NCI-H82 (cell line): ENCODE data around the gene PPP5C.

ENCODE experiments used
- DNase-seq: peaks from one replicate; lab custom pipeline; 2025; lab: John Stamatoyannopoulos, UW

The PPP5C gene

DNA sequence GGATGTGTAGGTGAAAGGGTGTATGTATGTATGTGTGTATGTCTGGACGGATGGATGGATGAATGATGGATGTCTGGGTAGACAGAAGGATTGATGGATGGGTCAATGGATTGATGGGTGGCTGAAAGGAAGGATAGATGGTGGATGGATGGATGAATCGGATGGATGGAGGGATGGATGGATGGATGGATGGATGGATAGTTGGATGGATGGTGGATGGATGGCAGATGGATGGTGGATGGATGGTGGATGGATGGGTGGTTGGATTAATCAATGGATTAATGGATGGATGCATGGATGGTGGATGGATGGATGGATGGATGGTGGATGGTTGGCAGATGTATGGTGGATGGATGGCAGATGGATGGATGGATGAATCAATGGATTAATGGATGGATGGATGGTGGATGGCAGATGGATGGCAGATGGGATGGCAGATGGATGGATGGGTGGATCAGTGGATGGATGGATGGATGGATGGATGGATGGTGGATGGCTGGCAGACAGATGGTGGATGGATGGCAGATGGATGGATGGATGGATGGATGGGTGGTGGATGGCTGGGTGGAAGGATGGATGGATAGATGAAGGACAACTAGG, 16.5 kb upstream of the PPP5C start:
- no peak for DNase-seq

DNA sequence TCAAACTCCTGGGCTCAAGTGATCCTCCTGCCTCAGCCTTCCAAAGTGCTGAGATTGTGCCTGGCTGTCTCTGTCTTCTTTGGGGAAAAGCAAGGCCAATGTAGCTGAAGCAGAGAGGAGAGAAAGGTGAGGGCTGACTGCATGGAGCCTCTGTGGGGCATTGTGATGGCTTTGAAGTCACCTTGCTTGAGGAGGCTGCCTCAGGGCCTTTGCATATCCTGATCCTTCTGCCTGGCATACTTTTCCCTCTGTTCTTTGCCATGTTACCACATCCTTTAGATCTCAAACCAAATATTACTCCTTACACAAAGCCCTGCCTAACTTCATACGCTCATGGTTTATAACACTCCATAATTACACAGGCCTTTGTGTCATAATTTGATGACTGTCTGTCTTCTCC, 9.4 kb upstream of the PPP5C start:
- DNase-seq: no peak

DNA sequence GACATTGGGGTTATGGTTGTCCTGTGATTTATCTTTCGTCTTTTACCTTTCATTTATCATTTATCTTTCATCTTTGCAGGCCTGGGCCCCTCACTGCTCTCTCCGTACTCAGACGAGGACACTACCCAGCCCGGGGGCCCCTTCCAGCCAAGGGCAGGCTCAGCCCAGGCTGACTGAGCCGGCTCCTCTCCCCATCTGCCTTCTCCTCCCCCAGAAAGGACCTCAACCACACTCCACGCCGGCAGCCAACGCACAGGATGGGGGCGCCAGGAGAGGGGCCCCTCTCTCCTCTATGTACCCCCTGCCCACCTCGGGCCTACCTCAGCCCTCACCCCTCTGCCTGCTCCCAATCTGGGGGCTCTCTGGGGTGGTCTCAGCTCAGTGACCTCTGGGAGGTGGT, 7.4 kb upstream of the PPP5C start:
- DNase-seq: no peak

DNA sequence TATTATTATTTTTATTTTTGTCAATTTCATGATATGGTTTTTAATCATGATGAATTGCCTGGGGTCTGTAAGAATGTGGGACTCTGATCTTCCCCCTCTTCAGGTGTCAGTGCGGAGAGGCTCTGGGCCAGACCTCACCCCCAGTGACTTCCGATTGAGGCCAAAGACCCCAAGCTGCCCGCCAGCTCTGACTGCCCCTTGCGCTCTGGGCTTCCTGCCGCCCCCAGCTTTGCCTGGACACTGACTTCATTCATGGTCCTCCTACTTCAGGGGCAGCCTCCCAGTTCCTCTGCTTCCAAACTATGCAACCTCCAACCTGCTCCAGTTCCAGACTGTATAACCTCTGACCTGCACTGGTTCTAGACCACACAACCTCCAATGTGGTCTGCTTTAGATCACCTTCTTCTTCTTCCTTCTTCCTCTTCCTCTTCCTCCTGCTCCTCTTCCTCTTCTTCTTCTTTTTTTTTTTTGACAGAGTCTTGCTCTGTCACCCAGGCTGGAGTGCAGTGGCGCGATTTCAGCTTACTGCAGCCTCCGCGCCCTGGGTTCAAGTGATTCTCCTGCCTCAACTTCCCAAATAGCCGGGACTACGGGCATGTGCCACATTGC, 6.7 kb upstream of the PPP5C start:
- DNase-seq: no peak

DNA sequence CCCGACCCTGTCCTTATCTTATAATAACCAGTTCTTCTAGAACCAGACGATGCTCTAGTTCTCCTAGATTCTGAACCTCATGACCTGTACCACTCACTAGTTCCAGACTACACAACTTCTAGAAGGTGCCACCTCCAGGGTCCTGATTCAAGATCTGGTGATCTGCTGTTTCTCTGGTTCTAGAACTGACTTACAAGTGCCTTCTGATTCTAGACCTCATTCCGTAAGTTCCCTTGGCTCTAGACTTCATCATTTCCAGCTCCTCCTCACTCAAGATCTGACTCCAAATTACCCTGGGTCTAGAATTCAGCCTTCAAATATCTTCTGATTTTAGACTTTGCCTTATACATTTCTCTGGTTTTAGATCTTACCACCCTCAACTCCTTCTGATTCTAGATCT, 5.0 kb upstream of the PPP5C start:
- no peak for DNase-seq

DNA sequence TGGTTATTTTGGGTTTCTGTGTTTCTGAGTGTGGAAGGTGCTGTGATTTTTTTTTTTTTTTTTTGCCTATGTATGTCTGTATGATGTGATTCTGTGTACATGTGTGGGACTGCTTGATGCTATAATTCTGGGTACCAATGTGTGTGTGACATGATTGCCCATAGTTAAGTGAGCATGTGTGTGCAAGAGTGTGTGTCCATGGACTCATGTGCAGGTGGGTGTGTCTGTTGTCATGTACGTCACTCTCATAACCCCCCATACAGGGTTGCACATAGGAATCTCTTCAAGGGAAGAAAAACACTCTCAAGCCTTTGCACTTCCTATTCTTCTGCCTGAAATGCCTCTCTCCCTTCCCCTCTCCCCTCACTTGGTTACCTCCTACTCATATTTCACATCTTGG, 2.5 kb upstream of the PPP5C start:
- DNase-seq: no peak

DNA sequence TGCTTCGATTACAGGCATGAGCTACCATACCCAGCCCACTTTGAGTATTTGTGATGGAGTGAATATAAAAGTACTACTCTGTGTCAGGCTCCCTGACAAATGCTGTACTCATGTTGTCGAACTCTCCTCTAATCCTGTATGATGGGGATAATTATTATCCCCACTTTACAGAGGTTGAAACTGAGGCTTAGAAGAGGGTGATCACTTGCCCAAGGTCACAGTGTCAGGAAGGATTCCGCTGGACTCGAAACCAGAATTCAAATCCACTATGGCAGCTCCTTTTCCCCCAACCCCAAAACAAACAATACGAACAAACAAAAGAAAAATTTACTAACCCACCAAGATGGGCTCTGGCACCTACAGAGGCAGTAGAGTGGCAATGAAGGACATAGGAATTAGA, 1.7 kb upstream of the PPP5C start:
- no peak for DNase-seq

DNA sequence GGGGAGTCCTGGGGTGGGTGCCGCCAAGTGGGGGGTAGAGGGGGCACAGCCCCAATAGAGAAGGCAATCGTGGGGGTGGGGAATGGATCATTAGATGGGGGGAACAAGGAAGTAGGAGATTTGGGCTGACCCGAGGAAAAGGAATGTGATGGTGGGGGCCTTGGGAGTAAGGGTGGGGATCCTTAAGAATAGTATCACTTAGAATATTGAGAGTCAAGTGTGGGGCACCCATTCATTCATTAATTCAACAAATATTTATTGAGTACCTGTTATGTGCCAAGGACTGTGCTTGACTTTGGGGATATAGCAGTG, 641 bp downstream of the PPP5C start:
- DNase-seq: no peak

DNA sequence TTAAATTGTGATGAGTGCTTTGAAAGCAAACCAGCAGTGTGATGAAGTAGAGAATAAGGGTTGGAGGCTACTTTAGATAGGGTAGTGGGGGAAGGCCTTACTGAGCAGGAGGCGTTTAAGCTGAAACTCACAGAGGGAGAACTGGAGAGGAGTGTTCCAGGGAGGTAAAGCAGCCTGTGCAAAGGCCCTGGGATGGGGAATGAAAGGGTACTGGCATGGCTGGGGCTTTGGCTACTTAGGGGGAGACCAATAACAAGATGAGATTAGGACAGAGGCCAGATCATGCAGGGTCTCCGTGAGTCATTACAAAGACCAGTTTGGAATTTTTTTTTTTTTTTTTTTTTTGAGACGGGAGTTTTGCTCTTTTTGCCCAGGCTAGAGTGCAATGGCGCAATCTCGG, 1.1 kb downstream of the PPP5C start:
- peak; percentile 30 for DNase-seq

DNA sequence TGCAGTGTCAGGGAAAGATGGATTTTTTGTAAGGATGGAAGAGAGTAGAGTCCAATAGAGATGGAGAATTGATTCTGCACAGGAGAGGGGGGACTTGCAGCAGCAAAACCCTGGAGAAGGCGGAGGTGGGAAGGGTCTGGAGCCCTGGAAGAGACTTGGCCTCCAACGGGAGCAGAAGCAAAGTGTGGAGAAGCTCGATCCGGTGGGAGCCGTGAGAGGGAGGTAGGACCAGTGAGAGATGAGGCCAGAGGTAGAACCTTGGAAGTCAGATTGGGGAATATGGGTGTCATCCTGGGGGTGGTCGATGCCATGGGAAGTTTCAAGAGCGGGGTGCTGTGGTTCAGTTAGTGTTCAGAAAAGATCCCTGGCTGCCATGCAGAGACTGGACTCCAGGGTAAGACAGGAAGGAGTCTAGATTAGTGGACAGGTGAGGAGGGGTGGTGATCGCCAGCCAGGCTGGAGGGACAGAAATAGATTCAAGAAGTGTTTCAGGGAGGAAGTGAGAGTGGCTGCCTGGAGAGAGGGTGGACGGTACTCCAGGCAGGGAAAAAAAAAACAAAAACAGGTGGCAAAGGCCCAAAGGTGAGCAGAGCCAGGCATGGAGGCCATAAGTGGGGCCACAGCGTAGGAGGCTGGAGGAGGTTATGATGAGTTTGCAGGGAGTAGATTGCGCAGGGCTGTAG, 2.6 kb downstream of the PPP5C start:
- no peak for DNase-seq

DNA sequence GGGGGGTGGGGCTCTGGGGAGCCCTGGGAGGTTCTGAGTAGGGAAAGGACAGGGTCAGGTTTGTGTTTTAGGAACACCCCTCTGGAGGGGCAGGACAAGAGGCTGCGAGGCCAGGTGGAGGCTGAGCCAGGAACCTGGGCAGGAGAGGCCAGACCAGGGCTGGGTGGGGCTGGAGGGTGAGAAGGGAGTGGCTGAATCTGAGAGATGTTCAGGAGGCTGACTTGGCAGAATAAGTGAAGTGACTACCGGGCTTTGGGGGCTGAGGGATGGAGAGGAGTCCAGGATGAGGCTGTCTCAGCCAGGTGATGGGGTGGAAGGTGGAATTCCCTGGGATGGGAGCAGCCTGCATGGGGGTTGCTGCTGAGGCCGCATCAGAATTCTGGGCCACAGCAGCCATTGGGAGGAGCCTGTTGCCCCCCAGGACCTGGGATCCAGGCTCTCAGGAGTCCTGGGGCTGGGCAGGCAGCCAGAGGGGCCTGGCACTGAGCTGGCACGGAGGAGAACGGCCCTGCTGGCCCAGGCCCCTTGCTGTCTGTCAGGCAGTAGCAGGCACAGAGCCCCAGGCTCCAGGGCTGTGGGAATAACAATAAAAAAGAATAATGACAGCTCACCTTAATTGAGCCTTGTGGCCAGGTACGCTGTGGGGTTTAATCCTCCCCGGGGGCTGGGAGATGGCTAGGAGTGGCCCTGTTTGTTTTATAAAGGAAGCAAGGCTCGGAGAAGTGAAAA, 3.3 kb downstream of the PPP5C start:
- no peak for DNase-seq

DNA sequence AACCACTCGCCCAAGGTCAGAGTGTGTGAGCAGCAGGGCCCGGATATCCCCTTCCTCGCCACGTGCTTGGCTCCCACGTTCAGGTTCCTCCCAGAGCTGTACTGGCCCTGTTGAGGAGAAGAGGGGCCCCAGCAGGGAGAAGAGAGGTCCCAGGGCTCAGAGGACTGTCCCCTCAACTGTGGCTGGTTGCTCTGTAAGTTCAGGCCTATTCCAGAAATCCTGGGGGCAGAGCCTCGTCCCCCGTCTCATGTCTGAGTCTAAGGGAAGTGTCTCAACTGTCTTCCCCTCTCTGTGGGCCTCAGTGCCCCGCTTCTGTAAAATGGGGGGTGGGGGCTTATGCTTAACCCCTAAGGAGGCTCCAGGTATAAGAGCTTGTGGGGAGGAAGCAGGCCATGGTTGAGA, 3.9 kb downstream of the PPP5C start:
- DNase-seq: no peak

DNA sequence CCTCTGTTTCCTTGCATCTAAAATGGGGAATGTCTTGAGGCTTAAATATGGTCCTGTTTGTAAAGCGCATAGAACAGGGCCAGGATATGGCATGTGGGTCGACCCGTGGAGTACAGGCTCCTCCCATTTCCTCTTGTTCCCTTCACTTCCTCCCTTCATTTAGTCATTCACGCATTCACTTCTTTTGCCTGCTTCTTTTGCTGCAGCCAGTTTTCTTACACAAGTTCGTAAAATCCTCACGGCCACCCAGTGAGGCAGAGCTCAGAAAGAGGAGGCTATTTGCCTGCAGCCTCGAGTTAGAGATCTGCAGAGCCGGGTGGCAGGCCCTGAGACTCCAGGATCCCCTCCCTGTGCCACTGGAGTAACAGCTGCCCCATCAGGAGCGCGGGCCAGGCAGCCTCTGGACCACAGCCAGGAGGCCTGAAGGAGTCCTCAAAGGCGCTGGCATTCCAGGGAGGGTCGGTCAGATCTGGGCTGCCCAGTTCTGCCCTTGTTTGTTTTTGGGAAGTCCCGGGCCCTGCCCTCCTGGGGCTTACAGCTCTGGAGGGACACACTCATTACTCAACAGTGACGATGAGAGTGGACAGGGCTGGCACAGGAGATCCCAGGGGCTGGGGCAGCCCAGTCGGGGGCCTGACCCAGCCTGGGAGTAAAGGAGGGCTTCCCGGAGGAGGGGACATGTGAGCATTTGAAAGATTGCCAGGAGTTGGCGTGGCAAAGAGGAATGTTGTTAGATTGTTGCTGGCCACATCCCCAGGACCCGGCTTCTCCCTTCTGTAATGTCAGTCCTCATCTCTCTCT, 4.6 kb downstream of the PPP5C start:
- DNase-seq: no peak

DNA sequence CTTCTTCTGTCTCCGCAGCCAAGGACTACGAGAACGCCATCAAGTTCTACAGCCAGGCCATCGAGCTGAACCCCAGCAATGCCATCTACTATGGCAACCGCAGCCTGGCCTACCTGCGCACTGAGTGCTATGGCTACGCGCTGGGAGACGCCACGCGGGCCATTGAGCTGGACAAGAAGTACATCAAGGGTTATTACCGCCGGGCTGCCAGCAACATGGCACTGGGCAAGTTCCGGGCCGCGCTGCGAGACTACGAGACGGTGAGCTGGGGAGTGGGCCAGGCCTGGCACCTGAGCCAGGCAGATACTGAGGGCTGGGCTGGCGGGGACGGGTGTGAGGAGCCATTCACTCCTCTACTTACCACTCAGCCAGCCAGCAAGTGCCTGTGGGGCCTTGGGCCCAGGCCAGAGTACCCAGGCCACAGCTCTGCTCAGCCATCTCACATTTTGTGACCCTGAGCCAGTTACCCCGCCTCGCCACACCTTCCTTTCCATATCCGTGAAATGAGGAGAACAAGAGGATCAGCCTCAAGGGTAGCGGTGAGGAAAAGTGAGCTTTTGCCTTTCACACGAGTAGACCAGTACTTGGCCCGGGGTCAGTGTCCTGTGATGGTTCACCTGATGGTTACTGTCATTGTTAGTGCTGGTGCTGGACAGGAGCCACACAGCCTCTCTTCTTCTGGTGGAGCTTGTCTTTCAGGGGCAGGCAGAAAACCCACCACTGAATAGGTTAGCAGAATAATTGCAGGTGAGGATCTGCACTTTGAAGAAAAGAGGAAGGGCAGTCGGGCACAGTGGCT, 7.0 kb downstream of the PPP5C start:
- DNase-seq: no peak

DNA sequence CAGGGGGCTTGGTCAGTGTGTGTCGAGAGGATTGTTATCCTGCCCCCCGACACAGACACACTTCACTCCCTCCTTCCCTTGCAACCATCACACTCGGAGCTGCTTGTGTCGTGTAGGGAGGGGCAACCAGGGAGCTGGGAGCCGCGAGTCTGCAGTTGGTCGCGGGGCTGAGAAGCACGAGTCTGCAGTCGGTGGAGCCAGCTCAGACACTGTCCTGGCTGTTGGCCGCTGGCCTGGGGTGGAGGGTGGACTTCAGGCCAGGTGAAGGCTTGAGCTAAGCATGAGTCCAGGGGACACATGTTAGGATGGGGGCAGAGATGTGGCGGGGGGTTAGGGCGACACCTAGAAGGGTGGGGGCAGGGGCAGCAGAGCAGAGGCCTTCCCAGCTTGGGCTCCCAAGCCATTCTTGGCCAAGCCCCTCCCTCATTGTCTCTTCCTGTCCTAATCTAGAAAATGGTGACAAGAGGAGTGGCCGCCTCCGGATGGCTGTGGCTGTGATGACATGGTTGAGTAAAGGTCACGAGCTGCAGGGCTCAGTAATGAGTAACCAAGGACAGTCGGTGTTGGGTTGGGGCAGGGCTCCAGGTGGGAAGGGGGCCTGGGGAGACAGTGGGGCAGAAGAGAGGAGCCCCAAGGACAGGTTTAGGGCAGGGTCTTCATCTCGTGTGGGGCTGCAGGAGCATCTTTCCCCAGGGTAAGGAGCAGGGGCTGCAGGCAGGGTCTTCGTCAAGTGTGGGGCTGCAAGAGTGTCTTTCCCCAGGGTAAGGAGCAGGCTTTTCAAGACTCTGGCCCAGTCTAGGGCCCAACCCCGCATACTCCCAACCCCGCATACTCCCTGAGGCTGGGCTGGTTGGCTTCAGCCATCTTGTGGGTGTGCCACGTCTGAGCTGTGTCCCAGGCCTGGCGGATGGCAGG, 8.6 kb downstream of the PPP5C start:
- no peak for DNase-seq

DNA sequence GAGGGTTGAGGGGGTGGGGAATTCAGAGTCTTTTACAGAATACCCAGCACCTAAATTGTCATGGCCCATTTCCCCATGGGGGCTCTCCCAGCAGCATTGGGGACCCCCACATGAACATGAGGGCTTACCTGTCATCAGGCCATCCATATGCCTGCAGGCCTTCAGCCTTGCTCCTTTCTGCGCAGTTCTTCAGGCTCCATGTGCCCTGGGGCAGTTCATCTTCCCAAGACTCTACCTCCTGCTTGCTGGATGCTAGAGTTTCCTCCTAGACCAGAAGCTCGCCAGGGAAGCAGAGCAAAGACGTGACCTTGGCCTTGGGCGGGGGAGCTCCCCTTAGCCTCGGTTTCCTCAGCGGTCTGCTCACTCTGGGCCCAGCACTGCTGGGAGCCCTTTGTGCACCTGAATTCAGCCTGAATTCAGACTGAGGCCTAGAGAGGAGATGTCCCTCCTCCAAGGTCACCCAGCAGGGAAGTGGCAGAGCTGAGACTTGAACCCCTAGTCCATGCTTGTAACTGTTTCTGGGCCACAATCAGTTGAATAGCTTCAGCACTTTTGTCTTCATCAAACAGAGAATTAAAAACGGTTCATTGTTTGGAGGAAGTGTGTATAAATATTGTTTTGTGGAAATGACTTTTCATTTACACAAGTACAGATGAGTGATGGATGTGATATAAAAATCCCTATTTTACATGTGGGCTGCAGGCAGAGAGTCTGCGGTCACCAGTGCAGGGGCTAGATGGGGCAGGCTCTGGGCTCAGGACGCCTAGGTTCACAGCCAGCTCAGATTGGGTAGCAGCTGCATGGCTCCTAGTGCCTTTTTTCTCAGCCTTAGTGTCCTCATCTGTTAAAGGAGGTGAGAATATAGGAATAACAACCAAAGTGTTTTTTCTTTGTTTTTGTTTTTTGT, 9.5 kb downstream of the PPP5C start:
- no peak for DNase-seq

DNA sequence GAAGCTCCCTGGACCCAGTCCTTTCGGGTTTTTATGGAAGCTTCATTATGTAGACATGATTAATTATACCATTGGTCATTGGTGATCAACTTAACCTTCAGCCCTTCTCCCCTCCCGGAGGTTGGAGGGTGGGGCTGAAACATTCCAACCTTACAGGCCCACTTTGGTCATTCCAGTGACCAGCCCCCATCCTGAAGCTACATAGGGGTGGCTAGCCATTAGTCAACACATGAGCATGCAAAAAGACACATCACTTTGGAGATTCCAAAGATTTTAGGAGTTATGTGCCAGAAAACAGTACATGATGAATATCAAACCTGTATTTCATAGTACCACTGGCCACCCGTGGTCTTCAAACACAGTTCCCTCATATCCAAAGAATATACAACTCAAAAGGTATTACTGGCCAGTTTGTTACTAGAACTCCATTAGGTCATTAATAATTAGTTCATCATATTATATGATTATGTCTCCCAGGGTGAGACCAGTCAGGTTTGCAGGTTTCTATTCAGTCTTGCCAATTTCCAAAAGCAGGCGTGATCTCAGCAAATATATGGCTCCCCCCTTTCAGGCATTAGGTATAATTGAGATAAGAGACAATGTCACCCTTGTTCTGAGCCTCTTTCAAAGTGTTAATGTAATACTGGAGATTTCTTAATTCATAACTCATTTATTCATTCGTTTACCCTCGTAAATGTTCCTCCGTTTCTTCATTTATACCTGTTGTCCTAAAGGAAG, 11.1 kb downstream of the PPP5C start:
- DNase-seq: no peak

DNA sequence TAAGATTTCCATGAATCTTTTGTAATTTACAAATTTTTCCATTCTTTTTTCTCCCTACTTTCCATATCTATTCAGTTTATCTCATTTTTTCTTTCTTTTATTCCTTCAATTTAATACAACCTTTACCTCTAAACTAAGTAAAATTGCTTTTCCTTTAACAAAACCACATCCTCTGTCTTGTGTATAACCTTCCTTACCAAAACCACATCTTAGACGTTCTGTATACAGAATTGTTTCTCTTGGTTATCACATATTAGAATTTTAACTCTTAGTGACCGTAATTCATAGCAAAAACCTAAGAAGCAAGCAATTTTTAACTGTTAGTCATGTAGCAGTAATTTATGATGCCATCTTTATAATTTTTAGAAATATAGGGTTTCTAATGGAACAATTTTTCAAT, 15.0 kb downstream of the PPP5C start:
- no peak for DNase-seq

DNA sequence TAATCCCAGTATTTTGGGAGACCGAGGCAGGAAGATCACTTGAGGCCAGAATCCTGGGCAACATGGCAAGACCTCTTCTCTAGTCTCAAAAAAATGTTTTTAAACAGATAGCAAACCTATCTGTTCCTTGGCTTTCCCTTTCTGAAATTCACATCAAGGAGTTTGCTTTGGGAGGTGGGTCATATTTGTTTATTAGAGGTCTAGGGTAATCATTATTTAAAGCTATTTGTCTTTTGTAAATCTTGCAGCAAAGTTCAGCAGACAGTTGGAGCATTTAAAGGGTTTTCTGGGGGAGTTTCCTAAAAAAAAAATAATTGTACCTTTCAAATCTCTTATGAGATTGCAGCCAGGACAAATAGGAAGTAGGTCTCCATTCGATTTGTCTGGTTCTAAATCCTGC, 17.5 kb downstream of the PPP5C start:
- DNase-seq: no peak
